Stimulated activated CD8-positive, alpha-beta memory T cell treated with anti-CD3 and anti-CD28 coated beads, Interleukin-4, amount 100 ng/mL, for 48 hours (primary cell): ENCODE measurements around the gene MYH14.

Source experiments
- DNase-seq: peaks from one replicate; pipeline ENCODE4 v3.0.0-alpha.2; 2020

The MYH14 gene

DNA sequence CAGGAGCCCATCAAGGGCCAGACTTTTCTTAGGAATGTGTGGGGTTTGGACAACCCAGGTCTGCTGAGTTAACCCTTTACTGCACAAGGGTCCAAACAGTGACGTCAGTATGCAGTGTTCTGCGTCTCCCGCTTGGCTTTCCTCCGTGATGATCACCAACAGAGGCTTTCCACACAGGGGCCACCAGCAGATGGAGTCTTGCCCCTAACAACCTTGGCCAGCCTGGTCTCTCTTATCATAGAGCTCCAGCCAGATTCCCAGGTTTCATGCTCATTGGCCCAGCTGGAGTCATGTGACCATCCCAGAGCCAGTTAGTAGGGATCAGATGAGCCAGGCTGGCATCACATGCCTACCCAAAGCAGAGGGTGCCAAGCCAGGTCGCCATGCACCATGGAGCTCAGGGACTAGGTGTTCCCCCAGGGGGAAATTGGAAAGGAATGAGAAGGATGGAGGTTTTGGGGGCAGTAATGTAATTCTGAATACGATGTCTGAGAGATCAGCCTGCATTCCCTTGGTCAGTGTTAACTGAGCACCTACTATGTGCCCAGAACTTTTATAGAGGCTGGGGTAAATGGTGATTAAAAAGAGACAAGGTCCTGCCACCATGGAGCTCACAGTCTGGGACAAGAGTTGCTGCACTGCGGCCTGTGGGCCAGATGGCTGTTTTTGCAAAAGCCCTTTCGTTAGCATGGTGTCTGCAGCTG, 61.2 kb downstream of the MYH14 start:
- DNase-seq: no peak

DNA sequence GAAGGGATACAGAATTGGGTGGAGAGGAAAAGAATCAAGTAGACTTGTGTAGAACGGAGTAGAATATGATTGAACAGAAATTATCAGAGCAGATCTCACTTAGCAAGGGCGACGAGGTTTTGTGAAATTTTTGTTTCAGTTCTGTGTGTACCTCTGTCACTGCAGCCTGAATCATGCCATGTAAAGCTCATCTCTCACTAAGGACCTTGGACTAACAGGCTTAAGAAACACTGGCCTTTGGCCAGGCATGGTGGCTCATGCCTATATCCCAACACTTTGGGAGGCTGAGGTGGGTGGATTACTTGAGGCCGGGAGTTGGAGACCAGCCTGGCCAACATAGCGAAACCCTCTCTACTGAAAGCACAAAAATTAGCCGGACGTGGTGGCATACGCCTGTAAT, 62.6 kb downstream of the MYH14 start:
- no peak for DNase-seq

DNA sequence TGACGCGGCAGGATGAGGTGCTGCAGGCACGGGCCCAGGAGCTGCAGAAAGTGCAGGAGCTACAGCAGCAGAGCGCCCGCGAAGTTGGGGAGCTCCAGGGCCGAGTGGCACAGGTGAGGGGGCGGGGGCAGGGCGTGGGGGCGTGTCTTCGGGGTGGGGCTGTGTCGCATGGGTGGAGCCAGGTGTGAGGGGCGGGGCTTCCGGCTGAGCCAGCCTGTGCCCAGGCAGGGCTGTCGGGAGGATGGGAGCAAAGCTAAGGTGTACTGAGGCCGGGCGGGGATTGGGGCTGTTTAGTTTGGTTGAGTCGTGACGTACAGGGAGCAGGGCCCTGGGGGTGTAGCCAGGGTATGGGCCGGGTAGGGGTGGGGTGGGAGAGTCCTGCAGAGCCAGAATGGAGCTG, 63.5 kb downstream of the MYH14 start:
- peak; percentile 72 for DNase-seq

GRCh38 chr19:50268041-50268440, 64.6 kb downstream of the MYH14 start:
- DNase-seq: no peak

DNA sequence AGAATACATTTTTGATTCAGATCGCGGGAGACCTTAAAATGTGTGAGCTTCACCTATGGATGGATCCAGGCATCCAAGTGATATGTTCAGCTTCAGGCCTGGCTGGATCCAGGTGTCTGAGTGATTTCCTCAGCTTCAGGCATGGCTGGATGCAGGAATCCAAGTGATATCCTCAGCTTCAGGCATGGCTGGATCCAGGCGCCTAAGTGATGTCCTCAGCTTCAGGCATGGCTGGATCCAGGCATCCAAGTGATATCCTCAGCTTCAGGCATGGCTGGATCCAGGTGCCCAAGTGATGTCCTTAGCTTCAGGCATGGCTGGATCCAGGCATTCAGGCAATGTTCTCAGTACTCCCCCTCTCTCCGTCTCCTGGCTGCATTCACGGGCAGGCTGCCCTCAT, 65.1 kb downstream of the MYH14 start:
- DNase-seq: no peak

- DNase-seq: no peak
These were observed 66.2 kb downstream of the MYH14 start for GRCh38 chr19:50269653-50270052.

DNA sequence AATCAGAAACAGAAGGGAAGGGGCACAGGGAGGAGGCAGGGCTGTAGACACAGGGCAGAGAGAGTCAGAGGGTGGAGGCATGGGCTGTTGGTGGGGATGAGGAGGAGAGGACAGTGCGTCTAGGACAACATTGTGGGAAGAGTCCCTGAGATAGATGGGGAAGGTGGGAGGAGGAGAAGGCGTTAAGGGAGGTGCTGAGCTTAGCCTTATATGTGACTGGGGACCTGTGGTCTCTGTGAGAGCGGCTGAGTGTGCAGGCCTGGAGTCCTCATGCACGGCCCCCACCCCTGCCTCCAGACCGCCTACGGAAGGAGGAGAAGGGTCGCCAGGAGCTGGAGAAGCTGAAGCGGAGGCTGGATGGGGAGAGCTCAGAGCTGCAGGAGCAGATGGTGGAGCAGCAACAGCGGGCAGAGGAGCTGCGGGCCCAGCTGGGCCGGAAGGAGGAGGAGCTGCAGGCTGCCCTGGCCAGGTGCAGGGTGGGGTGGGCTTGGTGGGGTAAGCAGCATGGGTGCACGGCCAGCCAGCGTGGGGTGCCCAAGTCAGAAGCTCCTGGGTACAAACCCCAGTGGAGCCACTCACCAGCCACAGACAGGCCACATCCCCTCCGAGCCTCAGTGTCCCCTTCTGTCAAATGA, 69.0 kb downstream of the MYH14 start:
- no peak for DNase-seq

GRCh38 chr19:50273821-50274220, 70.4 kb downstream of the MYH14 start:
- no peak for DNase-seq

DNA sequence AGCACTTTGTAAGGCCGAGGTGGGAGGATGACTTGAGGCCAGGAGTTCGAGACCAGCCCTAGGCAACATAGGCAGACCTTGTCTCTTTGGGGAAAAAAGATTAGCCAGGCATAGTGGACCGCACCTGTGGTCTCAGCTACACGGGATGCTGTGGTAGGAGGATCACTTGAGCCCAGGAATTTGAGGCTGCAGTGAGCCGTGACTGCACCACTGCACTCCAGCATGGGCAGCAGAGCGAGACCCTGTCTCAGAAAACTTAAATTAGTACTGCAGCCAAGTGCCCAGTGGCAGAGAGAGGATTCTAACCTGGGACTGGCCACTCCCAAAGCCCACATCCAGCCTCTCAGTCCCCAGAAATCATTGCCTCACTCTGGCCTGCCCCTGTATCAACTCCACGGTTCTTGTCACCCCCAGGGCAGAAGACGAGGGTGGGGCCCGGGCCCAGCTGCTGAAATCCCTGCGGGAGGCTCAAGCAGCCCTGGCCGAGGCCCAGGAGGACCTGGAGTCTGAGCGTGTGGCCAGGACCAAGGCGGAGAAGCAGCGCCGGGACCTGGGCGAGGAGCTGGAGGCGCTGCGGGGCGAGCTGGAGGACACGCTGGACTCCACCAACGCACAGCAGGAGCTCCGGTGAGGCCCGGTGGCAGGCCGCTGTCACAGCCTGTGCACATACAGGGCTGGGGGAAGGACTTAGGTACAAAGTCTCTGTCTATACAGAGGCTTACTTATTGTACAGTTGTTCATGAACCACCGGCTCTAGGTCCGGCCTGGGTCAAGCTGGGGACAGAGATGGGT, 72.4 kb downstream of the MYH14 start:
- no peak for DNase-seq

DNA sequence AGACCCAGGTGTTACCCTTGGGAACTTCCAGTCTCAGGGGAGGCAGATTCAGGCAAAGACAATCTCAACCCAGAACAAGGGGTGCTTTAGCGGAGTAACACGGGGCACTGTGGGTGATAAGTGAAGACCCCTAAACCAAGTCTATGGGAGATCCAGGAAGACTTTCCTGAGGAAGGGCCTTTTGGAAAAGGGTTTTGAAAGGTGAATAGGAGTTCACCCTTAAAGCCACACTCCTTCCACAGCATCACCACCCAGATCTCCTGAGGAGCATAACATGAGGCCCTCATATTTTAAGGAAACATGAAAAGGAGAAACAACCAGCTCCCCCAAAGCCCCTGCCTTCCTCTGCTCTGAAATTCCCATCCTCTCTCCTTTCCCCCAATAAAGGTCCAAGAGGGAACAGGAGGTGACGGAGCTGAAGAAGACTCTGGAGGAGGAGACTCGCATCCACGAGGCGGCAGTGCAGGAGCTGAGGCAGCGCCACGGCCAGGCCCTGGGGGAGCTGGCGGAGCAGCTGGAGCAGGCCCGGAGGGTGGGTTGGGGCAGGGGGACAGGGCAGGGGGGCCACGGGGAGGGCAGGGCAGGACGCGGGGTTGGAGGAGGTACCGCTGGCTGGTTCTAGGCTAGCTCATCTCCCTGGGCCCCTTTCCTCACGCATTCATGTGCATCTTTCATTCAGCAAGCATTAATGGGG, 73.1 kb downstream of the MYH14 start:
- DNase-seq: no peak

GRCh38 chr19:50277966-50278580, 74.7 kb downstream of the MYH14 start:
- DNase-seq: no peak

DNA sequence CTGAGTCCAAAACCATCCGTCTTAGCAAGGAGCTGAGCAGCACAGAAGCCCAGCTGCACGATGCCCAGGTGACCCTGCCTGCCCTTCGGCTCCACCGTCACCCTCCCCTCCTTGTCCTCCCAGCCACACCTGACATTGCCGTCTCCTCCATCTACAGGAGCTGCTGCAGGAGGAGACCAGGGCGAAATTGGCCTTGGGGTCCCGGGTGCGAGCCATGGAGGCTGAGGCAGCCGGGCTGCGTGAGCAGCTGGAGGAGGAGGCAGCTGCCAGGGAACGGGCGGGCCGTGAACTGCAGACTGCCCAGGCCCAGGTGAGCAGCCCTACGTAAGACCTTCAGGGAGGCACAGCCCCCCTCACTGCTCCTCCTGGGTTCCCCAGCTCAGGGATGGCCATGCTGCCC, 76.7 kb downstream of the MYH14 start:
- DNase-seq: no peak

DNA sequence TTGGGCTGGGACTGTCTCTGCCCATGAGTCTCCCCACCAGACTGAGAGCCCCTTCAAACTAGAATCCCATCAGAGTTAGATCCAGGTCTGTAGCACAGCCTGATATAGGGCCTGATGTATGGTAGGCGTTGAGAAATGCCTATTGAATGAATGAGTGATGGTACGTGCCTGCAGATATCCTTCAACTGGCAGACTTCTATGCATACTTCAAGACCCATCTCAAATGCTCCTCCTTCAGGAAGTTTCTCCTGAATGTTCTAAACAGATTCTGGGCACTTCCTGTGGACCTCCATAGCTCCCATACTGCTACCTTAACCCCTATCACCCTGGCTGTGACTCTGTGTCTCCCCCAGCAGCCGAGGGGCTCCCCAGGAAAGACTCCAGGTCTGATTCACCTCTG, 77.6 kb downstream of the MYH14 start:
- DNase-seq: no peak

- DNase-seq: no peak
These were observed 78.1 kb downstream of the MYH14 start for GRCh38 chr19:50281491-50281890.

DNA sequence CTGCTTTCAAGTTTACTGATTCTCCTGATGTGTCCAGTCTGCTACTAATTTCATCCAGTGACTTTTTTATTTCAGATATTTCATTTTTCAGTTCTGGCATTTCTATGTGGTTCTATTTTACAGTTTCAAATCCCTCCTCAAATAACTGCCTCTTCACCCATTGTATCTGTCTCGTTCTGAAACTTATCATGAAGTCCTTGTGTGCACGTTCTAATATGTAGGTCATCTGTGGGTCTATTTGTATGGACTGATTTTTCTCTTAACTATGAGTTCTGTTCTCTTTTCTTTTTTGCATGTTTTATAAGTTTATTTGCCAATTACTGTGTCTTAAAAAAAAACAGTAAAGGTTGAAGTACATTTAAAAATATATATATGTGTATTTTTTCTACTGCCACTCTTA, 82.4 kb downstream of the MYH14 start:
- DNase-seq: no peak

- DNase-seq: no peak
These were observed 83.0 kb downstream of the MYH14 start for GRCh38 chr19:50286443-50286842.

- DNase-seq: no peak
These were observed 83.9 kb downstream of the MYH14 start for GRCh38 chr19:50287331-50287730.

GRCh38 chr19:50288954-50289353, 85.5 kb downstream of the MYH14 start:
- DNase-seq: no peak

DNA sequence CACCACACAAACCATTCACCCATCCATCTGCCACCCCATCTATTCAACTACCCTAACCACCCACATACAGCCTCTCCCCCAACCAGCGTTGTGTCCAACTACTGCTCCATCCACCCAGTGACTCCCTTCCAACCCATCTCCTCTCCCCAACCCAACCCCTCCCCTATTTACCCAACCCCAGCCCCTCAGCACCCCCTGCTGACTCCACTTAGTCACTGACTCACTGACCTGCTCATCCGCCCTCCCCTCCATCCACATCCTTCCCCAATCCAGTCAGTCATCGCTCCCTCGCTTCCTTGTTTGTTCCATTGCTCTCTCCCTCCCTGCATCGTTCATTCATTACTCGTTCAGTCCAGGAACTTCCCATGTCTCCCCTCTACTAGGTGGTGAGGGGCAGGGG, 86.6 kb downstream of the MYH14 start:
- no peak for DNase-seq

- no peak for DNase-seq
These were observed 87.4 kb downstream of the MYH14 start for GRCh38 chr19:50290775-50291174.

GRCh38 chr19:50292216-50292827, 88.9 kb downstream of the MYH14 start:
- DNase-seq: no peak

- no peak for DNase-seq
These were observed 90.0 kb downstream of the MYH14 start for GRCh38 chr19:50293263-50294004.
